HepG2 (cell line): Measurements from ENCODE around the gene NYNRIN. TPM values are rescaled to one million over a fixed set of nuclear protein-coding genes. Genes with fewer than 3 reads are reported as not detected.

Experiments
- CBX2 ChIP-seq, 2 experiments: fragments of 200-600 bp in 1 of 2; sonication (generic); formaldehyde crosslinking in 1 of 2; IDR thresholded peaks; 2 replicates each; pipeline versions ENCODE4 v1.7.0 to v1.8.1; 2018 to 2022; ENCODE audit warnings: low read depth in 2 of 2, low read length in 1 of 2, mild to moderate bottlenecking in 1 of 2, missing genetic modification reagents in 1 of 2
- HMGXB3 ChIP-seq: sonication (generic); formaldehyde crosslinking; IDR thresholded peaks from 2 replicates; pipeline ENCODE4 v1.4.0; 2020; ENCODE audit warnings: missing genetic modification reagents, borderline replicate concordance
- PBX2 ChIP-seq: IDR thresholded peaks from 2 replicates; pipeline ENCODE4 v1.6.1; 2016; ENCODE audit warnings: control low read depth
- USF2 ChIP-seq, 2 experiments: sonication (generic) in 1 of 2; formaldehyde crosslinking in 1 of 2; IDR thresholded peaks; 2 replicates each; pipeline versions ENCODE4 v1.5.1 to v1.6.1; 2011 to 2020; ENCODE audit warnings: borderline replicate concordance in 1 of 2, low read depth in 1 of 2, low read length in 1 of 2, mild to moderate bottlenecking in 1 of 2, missing genetic modification reagents in 1 of 2, moderate library complexity in 1 of 2
- ZBTB21 ChIP-seq: sonication (generic); formaldehyde crosslinking; IDR thresholded peaks from 2 replicates; pipeline ENCODE4 v1.4.0; 2020; ENCODE audit warnings: missing genetic modification reagents
- ZBTB34 ChIP-seq: sonication (generic); formaldehyde crosslinking; IDR thresholded peaks from 2 replicates; pipeline ENCODE4 v1.8.0; 2022; ENCODE audit warnings: mild to moderate bottlenecking, missing genetic modification reagents
- ZNF646 ChIP-seq: sonication (generic); formaldehyde crosslinking; IDR thresholded peaks from 2 replicates; pipeline ENCODE4 v1.9.0; 2021; ENCODE audit warnings: mild to moderate bottlenecking, missing genetic modification reagents
- ZNF75D ChIP-seq: sonication (generic); formaldehyde crosslinking; IDR thresholded peaks from 2 replicates; pipeline ENCODE4 v1.8.1; 2023; ENCODE audit warnings: missing genetic modification reagents, mild to moderate bottlenecking, borderline replicate concordance
- ZNF883 ChIP-seq: sonication (generic); formaldehyde crosslinking; IDR thresholded peaks from 2 replicates; pipeline ENCODE4 v1.5.1; 2020; ENCODE audit warnings: mild to moderate bottlenecking, missing genetic modification reagents; ENCODE audit errors: not compliant biosample characterization
- polyA plus RNA-seq, 8 experiments: library from polyadenylated mRNA; depleted of rRNA in 3 of 8; stranded (reverse) in 7 of 8; unstranded in 1 of 8; fragments of >200 nt; fragmentation: Illumina TruSeq in 4 of 8; extraction: Trizol in 4 of 8; gene quantifications; 2 replicates each; pipeline versions ENCODE4 v1.2.1 to v1.2.3, GENCODE V29; 2011 to 2016; ENCODE audit warnings: low read depth in 4 of 8, missing spikeins in 1 of 8, mixed read lengths in 1 of 8; ENCODE audit not compliant: insufficient read depth in 1 of 8
- total RNA-seq, 5 experiments: library from RNA; depleted of rRNA; stranded (reverse); fragments of >200 nt; fragmentation: Illumina TruSeq; extraction: Trizol; gene quantifications; 2 replicates each; pipeline ENCODE4 v1.2.3, GENCODE V29; 2016; ENCODE audit warnings: low read depth in 1 of 5

Gene NYNRIN
- total and polyA plus RNA-seq, 2 of the 13 experiments (the other 11 are each of a cell fraction or from before 2014, with no cell fraction given) = 0.63 to 1.1 TPM

GRCh38 chr14:24367514-24368211, 31.1 kb upstream of the NYNRIN start, which contains the start of gene NFATC4 (continued):
- TF ChIP-seq ZBTB34 (CRISPR knock-in tag) = no peak
- TF ChIP-seq CBX2 (IDR thresholded peaks at IDR 0.05; ENCODE audit: low read depth, low read length) = no peak
- no peak for TF ChIP-seq CBX2 (CRISPR knock-in tag; IDR thresholded peaks at IDR 0.05; ENCODE audit: low read depth)
- peak; percentile 86 for TF ChIP-seq PBX2 (CRISPR knock-in tag)
- 0 out of 2 replicates have a peak, but pooled peaks have one; percentile 15 for TF ChIP-seq HMGXB3 (CRISPR knock-in tag)
- TF ChIP-seq USF2 (IDR thresholded peaks at IDR 0.05; ENCODE audit: low read depth, low read length) = no peak
- 0 out of 2 replicates have a peak, but pooled peaks have one; percentile 16 for TF ChIP-seq USF2 (CRISPR knock-in tag; IDR thresholded peaks at IDR 0.05; ENCODE audit: borderline replicate concordance)
- no peak for TF ChIP-seq ZBTB21 (CRISPR knock-in tag)
- no peak for TF ChIP-seq ZNF646
- no peak for TF ChIP-seq ZNF75D (CRISPR knock-in tag)
- no peak for TF ChIP-seq ZNF883 (CRISPR knock-in tag)
